Keratinocyte (primary cell): ENCODE results near the gene RAD9A. TPM values are rescaled to one million over a fixed set of nuclear protein-coding genes. Genes with fewer than 3 reads are reported as not detected.
A peak's percentile ranks its signal among the peaks of the same experiment; 100 is the strongest.

ENCODE experiments used
- DNase-seq: peaks from one replicate; pipeline ENCODE4 v3.0.0-alpha.2; 2011; ENCODE audit warnings: low read depth, missing footprints, low spot score
- FAIRE-seq: peaks from 2 replicates; lab custom pipeline; 2011; peaks lifted over from hg19 to GRCh38; lab: Jason Lieb, UNC
- H2AFZ ChIP-seq: 2 replicates; pipeline ENCODE4 v1.6.0; 2012; ENCODE audit warnings: low read length, control low read depth, inconsistent platforms; ENCODE audit not compliant: control insufficient read depth
- H3K27ac ChIP-seq: 2 replicates; pipeline ENCODE4 v1.5.1; 2011; ENCODE audit warnings: low read length; ENCODE audit not compliant: control insufficient read depth, insufficient read depth
- H3K27me3 ChIP-seq: 3 replicates; pipeline ENCODE4 v1.6.0; 2011; ENCODE audit warnings: low read length; ENCODE audit not compliant: control insufficient read depth, insufficient read depth; ENCODE audit errors: extremely low read depth
- H3K36me3 ChIP-seq, 2 experiments: 2 replicates in 1 of 2; 3 replicates in 1 of 2; pipeline ENCODE4 v1.5.1; 2011; ENCODE audit warnings: low read length in 2 of 2, mild to moderate bottlenecking in 1 of 2; ENCODE audit not compliant: control insufficient read depth in 2 of 2, insufficient read depth in 2 of 2; ENCODE audit errors: extremely low read depth in 1 of 2
- H3K4me1 ChIP-seq: 3 replicates; pipeline ENCODE4 v1.5.1; 2011; ENCODE audit warnings: low read length; ENCODE audit not compliant: control insufficient read depth, insufficient read depth; ENCODE audit errors: extremely low read depth
- H3K4me2 ChIP-seq: 3 replicates; pipeline ENCODE4 v1.6.0; 2011; ENCODE audit warnings: low read depth, low read length; ENCODE audit not compliant: control insufficient read depth, insufficient read depth; ENCODE audit errors: extremely low read depth
- H3K4me3 ChIP-seq, 3 experiments: fragments of 200-600 bp in 1 of 3; sonication (generic) in 1 of 3; 2 replicates in 2 of 3; 3 replicates in 1 of 3; pipeline ENCODE4 v1.5.1; 2011 to 2016; ENCODE audit warnings: low read length in 3 of 3, mild to moderate bottlenecking in 3 of 3, control low read depth in 2 of 3, inconsistent platforms in 1 of 3, low read depth in 1 of 3, mixed read lengths in 1 of 3, mixed run types in 1 of 3, moderate library complexity in 1 of 3; ENCODE audit not compliant: control insufficient read depth in 2 of 3, insufficient read depth in 2 of 3; ENCODE audit errors: extremely low read depth in 1 of 3
- H3K79me2 ChIP-seq: 2 replicates; pipeline ENCODE4 v1.6.0; 2012; ENCODE audit warnings: low read length; ENCODE audit not compliant: control insufficient read depth, insufficient read depth
- H3K9ac ChIP-seq: 3 replicates; pipeline ENCODE4 v1.6.0; 2011; ENCODE audit warnings: low read length; ENCODE audit not compliant: control insufficient read depth, insufficient read depth; ENCODE audit errors: extremely low read depth
- H3K9me1 ChIP-seq: 3 replicates; pipeline ENCODE4 v1.6.0; 2011; ENCODE audit warnings: low read length; ENCODE audit not compliant: control insufficient read depth, insufficient read depth; ENCODE audit errors: extremely low read depth
- H3K9me3 ChIP-seq: 2 replicates; pipeline ENCODE4 v1.5.1; 2012; ENCODE audit warnings: low read depth, low read length; ENCODE audit not compliant: control insufficient read depth
- H4K20me1 ChIP-seq: 3 replicates; pipeline ENCODE4 v1.6.0; 2011; ENCODE audit warnings: low read length; ENCODE audit not compliant: control insufficient read depth, insufficient read depth; ENCODE audit errors: extremely low read depth
- CTCF ChIP-seq, 3 experiments: IDR thresholded peaks in 1 of 3; conservative IDR thresholded peaks in 1 of 3; optimal IDR thresholded peaks in 1 of 3; 2 replicates in 2 of 3; 3 replicates in 1 of 3; pipeline versions ENCODE3 to v1.5.1; 2011; ENCODE audit warnings: low read length in 3 of 3, mild to moderate bottlenecking in 3 of 3, moderate library complexity in 2 of 3, control low read depth in 1 of 3, inconsistent platforms in 1 of 3; ENCODE audit not compliant: insufficient read depth in 2 of 3; ENCODE audit errors: extremely low read depth in 1 of 3
- EZH2 ChIP-seq: IDR thresholded peaks from one replicate; pipeline ENCODE4 v1.6.1; 2012; ENCODE audit warnings: inconsistent platforms, mild to moderate bottlenecking, low read length, moderate library complexity
- dilution Hi-C: fragments of 300-500 bp; cut with MboI; formaldehyde crosslinking; loops from one replicate; pipeline ENCODE4 v1.7.0; 2020; ENCODE audit warnings: low sequenced_read_pairs; ENCODE audit not compliant: extremely low pct_ligation_motif_present
- polyA plus RNA-seq, 5 experiments: library from polyadenylated mRNA; depleted of rRNA in 3 of 5; stranded (reverse) in 3 of 5; stranded (forward) in 1 of 5; unstranded in 1 of 5; fragments of >200 nt; gene quantifications; 1 replicate in 1 of 5; 2 replicates in 3 of 5; 3 replicates in 1 of 5; pipeline versions ENCODE4 v1.2.1 to v1.2.3, GENCODE V29; 2011 to 2012; ENCODE audit warnings: missing spikeins in 2 of 5, low read depth in 1 of 5, low replicate concordance in 1 of 5

RAD9A gene
- polyA plus RNA-seq, 1 donor (not counting 4 experiments of a cell fraction or from before 2014, with no cell fraction given) = 5.7 TPM

- H3K4me3 ChIP-seq = no peak overlapping the region
- no peaks in the 10 kb centered on the region for H4K20me1 ChIP-seq
- FAIRE-seq = no peak
- H3K79me2 ChIP-seq = peaks cover under 1% of the 10 kb centered on the region
- H3K9me1 ChIP-seq = peaks cover 4% of the 10 kb centered on the region
- peak overlapping the region; percentile 34 for H3K4me2 ChIP-seq
- H3K4me1 ChIP-seq = peaks cover 46% of the 10 kb centered on the region
- H3K27me3 ChIP-seq = no peaks in the 10 kb centered on the region
- DNase-seq = no peak
- TF ChIP-seq EZH2 = no peak
- no peak for TF ChIP-seq CTCF (optimal IDR thresholded peaks at IDR 0.05 in 1 of 3, IDR thresholded peaks at IDR 0.05 in 1 of 3, conservative IDR thresholded peaks at IDR 0.05 in 1 of 3; ENCODE audit: extremely low read depth in 1 of 3, insufficient read depth in 2 of 3, low read length in 3 of 3)
- H2AFZ ChIP-seq = no peak overlapping the region
- H3K27ac ChIP-seq = no peak overlapping the region
- dilution Hi-C loops = no loop called here
- H3K9ac ChIP-seq = no peak overlapping the region
- H3K9me3 ChIP-seq = no peaks in the 10 kb centered on the region
- no peaks in the 10 kb centered on the region for H3K36me3 ChIP-seq
These were observed 33.7 kb upstream of the RAD9A start for GRCh38 chr11:67357831-67358670.

- TF ChIP-seq CTCF (optimal IDR thresholded peaks at IDR 0.05 in 1 of 3, IDR thresholded peaks at IDR 0.05 in 1 of 3, conservative IDR thresholded peaks at IDR 0.05 in 1 of 3; ENCODE audit: extremely low read depth in 1 of 3, insufficient read depth in 2 of 3, low read length in 3 of 3) (no peak), EZH2 (no peak)
- H3K9me1 ChIP-seq = no peaks in the 10 kb centered on the region
- H3K79me2 ChIP-seq = no peaks in the 10 kb centered on the region
- no peak overlapping the region for H3K4me3 ChIP-seq
- dilution Hi-C loops = no loop called here
- no peak overlapping the region for H3K9ac ChIP-seq
- H3K36me3 ChIP-seq = peaks cover 4 to 6% of the 10 kb centered on the region in 2 experiments
- peaks cover 17% of the 10 kb centered on the region for H3K4me1 ChIP-seq
- H4K20me1 ChIP-seq = no peaks in the 10 kb centered on the region
- H3K9me3 ChIP-seq = no peaks in the 10 kb centered on the region
- no peak overlapping the region for H2AFZ ChIP-seq
- FAIRE-seq = no peak
- H3K27ac ChIP-seq = no peak overlapping the region
- no peaks in the 10 kb centered on the region for H3K27me3 ChIP-seq
- no peak for DNase-seq
- no peak overlapping the region for H3K4me2 ChIP-seq
These were observed 27.6 kb upstream of the RAD9A start for GRCh38 chr11:67364169-67364568.
